Left cardiac atrium (tissue), 4 donors: ENCODE data around the gene APBA2. TPM values are rescaled to one million over a fixed set of nuclear protein-coding genes. Genes with fewer than 3 reads are reported as not detected.

Experiments used
- ATAC-seq, 2 donors: fragments of 200-7000 bp; cut with Tn5 transposase; one replicate each; pipeline ENCODE4 v1.9.1; 2020; ENCODE audit warnings: mild to moderate bottlenecking in 2 of 2, moderate library complexity in 2 of 2
- DNase-seq: peaks from one replicate; pipeline ENCODE4 v3.0.0-alpha.2; 2020
- intact Hi-C, 2 donors: fragments of 100-400 bp; cut with DNase I; formaldehyde crosslinking; loops; one replicate each; pipeline versions ENCODE4 v1.14.1 to v1.15.1; 2022 to 2023
- total RNA-seq, 2 donors: library from RNA; stranded (reverse); fragmentation: NEBNext Ultra II Directional; extraction: Animal tissue kit (Norgen Biotek cat#: 25700); gene quantifications; one replicate each; pipeline ENCODE4 v1.2.1, GENCODE V29; 2021
- donor health status: DM: no; HTN: yes; CAD: no.
- donor health status: DM: no; HTN: yes; CAD: no; lungs with severe emphysema.
- donor health status: DM: yes; HTN: yes; CAD: no.
- donor health status: Dilated cardiomyopathy.

The APBA2 gene
- total RNA-seq, 2 donors from 2014 or later, result 0.73 to 0.85 TPM

- intact Hi-C loops, result no loop called here
- DNase-seq (no peak), ATAC-seq (no peak)
Measured at GRCh38 chr15:29113336-29114220, 227.8 kb downstream of the APBA2 start.

- DNase-seq, result no peak
- intact Hi-C loops, result no loop called here
- no peak for ATAC-seq
Measured at GRCh38 chr15:29114221-29115092, 228.7 kb downstream of the APBA2 start.

GRCh38 chr15:29115093-29115991, 229.6 kb downstream of the APBA2 start:
- DNase-seq (no peak), ATAC-seq (peak; percentile 28 to 60)
- intact Hi-C loops, result no loop called here

GRCh38 chr15:29116970-29117700, 231.4 kb downstream of the APBA2 start:
- intact Hi-C loops, result no loop called here
- no peak for DNase-seq
- ATAC-seq, result no peak

- no peak for ATAC-seq
- no peak for DNase-seq
- intact Hi-C loops, result no loop called here
Measured at GRCh38 chr15:29117778-29118177, 232.0 kb downstream of the APBA2 start.

- ATAC-seq, result no peak
- DNase-seq, result no peak
- intact Hi-C loops, result no loop called here
Measured at GRCh38 chr15:29119847-29120246, 234.1 kb downstream of the APBA2 start.

- intact Hi-C loops, result no loop called here
- ATAC-seq, result no peak
- DNase-seq, result no peak
Measured at GRCh38 chr15:29120593-29121368, 235.0 kb downstream of the APBA2 start.

- no peak for DNase-seq
- intact Hi-C loops, result no loop called here
- no peak for ATAC-seq
Measured at GRCh38 chr15:29121369-29121656, 235.5 kb downstream of the APBA2 start.

- intact Hi-C loops, result no loop called here
- no peak for DNase-seq
Measured at GRCh38 chr15:29121907-29122306, 236.1 kb downstream of the APBA2 start.

GRCh38 chr15:29122506-29122905, 236.7 kb downstream of the APBA2 start:
- intact Hi-C loops, result no loop called here
- DNase-seq (no peak), ATAC-seq (no peak)

More at GRCh38 chr15:29121907-29122306, 236.1 kb downstream of the APBA2 start:
- ATAC-seq, result no peak

- ATAC-seq, result no peak
- DNase-seq, result peak; percentile 6
- intact Hi-C loops, result no loop called here
Measured at GRCh38 chr15:29123171-29123570, 237.4 kb downstream of the APBA2 start.

GRCh38 chr15:29123991-29124390, 238.2 kb downstream of the APBA2 start:
- no peak for ATAC-seq
- peak; percentile 16 for DNase-seq
- intact Hi-C loops, result no loop called here

- DNase-seq (peak; percentile 12), ATAC-seq (no peak)
- intact Hi-C loops, result no loop called here
Measured at GRCh38 chr15:29124581-29125381, 239.0 kb downstream of the APBA2 start.

GRCh38 chr15:29125382-29126207, 239.8 kb downstream of the APBA2 start:
- peak; percentile 7 for DNase-seq
- intact Hi-C loops, result no loop called here

GRCh38 chr15:29126208-29126536, 240.4 kb downstream of the APBA2 start:
- DNase-seq (peak; percentile 15), ATAC-seq (no peak)
- intact Hi-C loops, result no loop called here

More at GRCh38 chr15:29125382-29126207, 239.8 kb downstream of the APBA2 start:
- no peak for ATAC-seq

- intact Hi-C loops, result no loop called here
- DNase-seq, result peak; percentile 13
Measured at GRCh38 chr15:29126821-29127461, 241.2 kb downstream of the APBA2 start.

More at GRCh38 chr15:29126821-29127461, 241.2 kb downstream of the APBA2 start:
- no peak for ATAC-seq
